ENCODE data around the gene TTC31. TPM values are rescaled to one million over a fixed set of nuclear protein-coding genes. Genes with fewer than 3 reads are reported as not detected.

The TTC31 gene
- total RNA-seq, 1 experiment from 2014 or later, result 26.4 TPM

GRCh38 chr2:74525717-74526648, 43.1 kb downstream of the TTC31 start, which contains the start of gene DQX1:
Gene DQX1, minus strand, starts transcription at chr2:74526231. Its CDS starts 502 bp downstream, at chr2:74525729.
- ChIA-PET CTCF (interaction anchor here (0.6 kb wide), 1 partner anchor 55 kb away, joined by 4 read pairs; no protein-coding TSS in a partner anchor), RAD21 (ENCODE audit: low non-redundant PET in 1 of 2, low total read pairs in 2 of 2, uncharacterized antibody in 2 of 2, unreplicated experiment in 2 of 2) (no interaction called here), POLR2A (interaction anchor here (1.0 kb wide), 1 partner anchor 19 kb away, joined by 3 read pairs; the partner anchor contains the start of gene PCGF1)
- no peaks in the 10 kb centered on the region for H3K9me3 ChIP-seq (ENCODE audit: control insufficient read depth in 1 of 2, insufficient read depth in 1 of 2, low read depth in 1 of 2, low read length in 2 of 2)
- no peaks in the 10 kb centered on the region for H3K27me3 ChIP-seq (ENCODE audit: insufficient read depth, low read length)
- no peak within 1 kb of the TSS for H3K4me2 ChIP-seq (ENCODE audit: low read length)
- no peak for TF ChIP-seq SP1 (IDR thresholded peaks at IDR 0.05; ENCODE audit: low read depth)
- TF ChIP-seq POLR2AphosphoS5 (IDR thresholded peaks at IDR 0.05; ENCODE audit: low read depth, low read length), result peak; percentile 46
- no peak within 1 kb of the TSS for H3K4me3 ChIP-seq (replicated peaks in 1 of 2; ENCODE audit: low read depth in 1 of 2, low read length in 2 of 2)
- H2AFZ ChIP-seq (ENCODE audit: low read depth, low read length, poor library complexity, severe bottlenecking), result no peak within 1 kb of the TSS
- intact Hi-C loops (cut with micrococcal nuclease), result no loop called here
- no peak for DNase-seq (ENCODE audit: low read depth, low spot score)
- ATAC-seq, result no peak
- BruUV-seq (replicated peaks), result no TSS peak
- H3K4me1 ChIP-seq (ENCODE audit: control insufficient read depth in 1 of 2, insufficient read depth in 2 of 2, low read length in 2 of 2), result peaks cover 12 to 25% of the 10 kb centered on the region in 2 experiments
- H3K79me2 ChIP-seq (ENCODE audit: insufficient read depth, low read length), result peaks cover 42% of the 10 kb centered on the region
- H3K36me3 ChIP-seq (ENCODE audit: control insufficient read depth in 1 of 2, insufficient read depth in 2 of 2, low read length in 2 of 2), result peaks cover 18 to 27% of the 10 kb centered on the region in 2 experiments
- no peaks in the 10 kb centered on the region for H3K9me2 ChIP-seq (ENCODE audit: insufficient read depth)
- H4K20me1 ChIP-seq (ENCODE audit: insufficient read depth), result no peaks in the 10 kb centered on the region
- H3K27ac ChIP-seq (ENCODE audit: low read depth, low read length), result no peak within 1 kb of the TSS
- no peak within 1 kb of the TSS for H3K9ac ChIP-seq (ENCODE audit: low read length)

GRCh38 chr2:74526649-74527230, 43.9 kb downstream of the TTC31 start:
- DNase-seq (ENCODE audit: low read depth, low spot score), result no peak
- no peak overlapping the region for H3K4me3 ChIP-seq (replicated peaks in 1 of 2; ENCODE audit: low read depth in 1 of 2, low read length in 2 of 2)
- H3K36me3 ChIP-seq (ENCODE audit: control insufficient read depth in 1 of 2, insufficient read depth in 2 of 2, low read length in 2 of 2), result peaks cover 18 to 27% of the 10 kb centered on the region in 2 experiments
- H2AFZ ChIP-seq (ENCODE audit: low read depth, low read length, poor library complexity, severe bottlenecking), result no peak overlapping the region
- no peak overlapping the region for H3K9ac ChIP-seq (ENCODE audit: low read length)
- ATAC-seq, result no peak
- no peaks in the 10 kb centered on the region for H3K27me3 ChIP-seq (ENCODE audit: insufficient read depth, low read length)
- H3K4me1 ChIP-seq (ENCODE audit: control insufficient read depth in 1 of 2, insufficient read depth in 2 of 2, low read length in 2 of 2), result peaks cover 14 to 30% of the 10 kb centered on the region in 2 experiments
- intact Hi-C loops (cut with micrococcal nuclease), result no loop called here
- no TSS peak for BruUV-seq (replicated peaks)
- RAD21 ChIA-PET (ENCODE audit: low non-redundant PET in 1 of 2, low total read pairs in 2 of 2, uncharacterized antibody in 2 of 2, unreplicated experiment in 2 of 2), result no interaction called here
- H4K20me1 ChIP-seq (ENCODE audit: insufficient read depth), result no peaks in the 10 kb centered on the region
- POLR2A ChIA-PET, result interaction anchor here (1.0 kb wide), 1 partner anchor 19 kb away, joined by 3 read pairs; the partner anchor contains the start of gene PCGF1
- no peak overlapping the region for H3K27ac ChIP-seq (ENCODE audit: low read depth, low read length)
- no peaks in the 10 kb centered on the region for H3K9me3 ChIP-seq (ENCODE audit: control insufficient read depth in 1 of 2, insufficient read depth in 1 of 2, low read depth in 1 of 2, low read length in 2 of 2)
- no peak overlapping the region for H3K4me2 ChIP-seq (ENCODE audit: low read length)
- CTCF ChIA-PET, result no interaction called here
- TF ChIP-seq ATF3 (IDR thresholded peaks at IDR 0.05), result no peak
- TF ChIP-seq MAX (IDR thresholded peaks at IDR 0.05), result no peak
- no peak for TF ChIP-seq ELF1 (IDR thresholded peaks at IDR 0.05; ENCODE audit: borderline replicate concordance, low read depth)
- no peak for TF ChIP-seq EZH2phosphoT487 (IDR thresholded peaks at IDR 0.05; ENCODE audit: borderline replicate concordance)
- no peak for TF ChIP-seq CEBPB (IDR thresholded peaks at IDR 0.05; ENCODE audit: low read depth)
- no peak for TF ChIP-seq SP1 (IDR thresholded peaks at IDR 0.05; ENCODE audit: low read depth)
- no peak for TF ChIP-seq FOSL1 (IDR thresholded peaks at IDR 0.05; ENCODE audit: low read depth)
- H3K9me2 ChIP-seq (ENCODE audit: insufficient read depth), result no peaks in the 10 kb centered on the region
- peaks cover 42% of the 10 kb centered on the region for H3K79me2 ChIP-seq (ENCODE audit: insufficient read depth, low read length)
